SKM-1 treated with dmso at 0.1 percent for 144 hours (cell line): ENCODE results near the gene TBC1D22B.

Source experiments
- DNase-seq: peaks from one replicate; lab custom pipeline; 2025; ENCODE audit not compliant: unreplicated experiment; lab: John Stamatoyannopoulos, UW

The TBC1D22B gene

DNA sequence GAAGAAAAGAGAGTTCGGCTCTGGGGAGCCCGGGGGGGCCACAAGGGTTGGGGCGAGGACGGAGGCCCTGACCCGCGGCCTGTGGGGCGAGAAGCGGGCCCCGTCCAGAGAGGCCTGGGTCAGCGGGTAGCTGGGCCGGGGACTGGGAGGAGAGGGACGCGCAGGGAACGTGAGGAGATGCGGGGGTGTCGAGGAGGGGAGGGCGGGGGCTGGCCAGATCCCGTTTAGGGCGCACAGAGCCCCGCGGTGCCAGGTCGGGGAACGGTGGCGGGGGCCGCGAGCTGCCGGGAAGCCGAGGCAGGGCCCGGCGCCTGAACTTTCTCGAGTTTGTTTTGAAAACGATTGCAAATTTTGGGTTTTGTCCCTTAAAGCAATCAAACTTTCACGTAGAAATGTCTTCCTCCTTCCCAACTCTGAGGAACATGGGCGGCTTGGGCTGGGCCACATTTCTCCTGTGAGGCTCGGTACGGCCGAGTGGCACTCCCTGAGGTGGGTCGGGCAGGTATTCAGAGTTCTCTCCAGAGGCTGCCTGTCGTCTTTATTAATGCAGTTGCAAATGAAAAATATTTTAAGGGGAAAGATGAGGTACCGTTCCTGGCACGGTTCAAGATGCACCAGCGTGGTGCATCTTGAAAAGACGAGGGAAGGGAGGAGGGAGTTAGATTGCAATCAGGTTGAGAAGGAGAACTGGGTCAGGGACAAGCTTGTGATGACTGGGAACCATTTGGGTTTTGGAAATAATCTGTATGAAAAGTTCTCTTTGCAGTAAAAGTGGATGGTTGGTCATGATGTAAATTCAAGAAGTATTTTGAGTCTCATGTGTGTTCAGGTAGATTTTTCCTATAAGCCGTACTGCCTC lies 97.2 kb downstream of the TBC1D22B start:
- no peak for DNase-seq

- no peak for DNase-seq
Measured at GRCh38 chr6:37357288-37357687, 99.7 kb downstream of the TBC1D22B start.

DNA sequence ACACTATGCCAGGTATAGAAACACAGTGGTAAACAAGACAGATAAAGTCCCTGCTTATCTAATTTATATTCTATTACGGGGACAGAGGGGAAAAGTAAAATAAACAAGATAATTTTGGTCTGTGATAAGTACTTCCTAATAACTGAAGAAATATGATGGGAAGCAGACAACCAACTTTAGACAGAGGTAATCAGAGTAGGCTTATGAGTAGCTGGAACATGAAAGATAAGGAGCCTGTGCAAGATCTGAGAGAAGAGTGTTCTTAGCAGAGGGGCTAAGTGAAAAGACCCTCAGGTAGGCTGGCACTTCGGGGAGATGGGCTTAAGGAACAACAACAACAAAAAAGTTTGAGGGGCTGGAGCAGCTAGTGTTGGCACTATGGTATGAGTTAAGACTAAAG lies 100.3 kb downstream of the TBC1D22B start:
- DNase-seq = no peak

- no peak for DNase-seq
Measured at GRCh38 chr6:37359039-37359438, 101.5 kb downstream of the TBC1D22B start.

- DNase-seq = no peak
Measured at GRCh38 chr6:37362101-37362828, 104.7 kb downstream of the TBC1D22B start.

- no peak for DNase-seq
Measured at GRCh38 chr6:37365791-37366190, 108.2 kb downstream of the TBC1D22B start.

DNA sequence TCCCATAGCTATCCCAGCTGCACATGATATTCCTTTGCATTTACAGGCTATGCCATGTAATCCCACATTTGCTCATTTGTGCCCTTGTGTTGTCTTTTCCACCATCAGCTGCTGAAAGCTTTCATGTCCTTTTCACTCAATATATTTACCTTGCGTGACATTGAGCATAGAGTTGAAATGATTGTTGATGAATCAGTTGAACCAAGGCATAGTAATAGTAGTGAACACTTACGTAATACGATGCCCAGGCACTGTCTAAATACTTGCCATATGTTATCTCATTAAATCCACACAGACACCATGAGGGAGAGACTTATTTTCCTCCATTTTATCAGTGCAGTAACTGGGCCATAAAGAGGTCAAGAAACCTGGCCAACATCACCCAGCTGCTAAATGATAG lies 109.3 kb downstream of the TBC1D22B start:
- no peak for DNase-seq

DNA sequence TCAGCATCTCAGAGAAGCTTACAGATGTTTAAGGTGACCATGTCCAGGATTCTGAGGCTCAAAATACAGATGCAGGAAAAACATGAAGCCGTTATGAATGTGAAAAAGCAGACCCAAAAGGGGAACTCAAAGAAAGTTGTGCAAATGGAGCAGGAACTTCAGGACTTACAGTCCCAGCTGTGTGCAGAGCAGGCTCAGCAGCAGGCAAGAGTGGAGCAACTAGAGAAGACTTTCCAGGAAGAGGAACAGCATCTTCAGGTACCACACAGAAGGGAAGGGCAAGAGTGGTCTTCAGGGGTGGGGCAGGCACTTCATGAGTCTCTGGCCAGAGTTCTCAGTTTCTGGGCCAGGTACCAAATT lies 111.4 kb downstream of the TBC1D22B start:
- DNase-seq = peak; percentile 68

DNA sequence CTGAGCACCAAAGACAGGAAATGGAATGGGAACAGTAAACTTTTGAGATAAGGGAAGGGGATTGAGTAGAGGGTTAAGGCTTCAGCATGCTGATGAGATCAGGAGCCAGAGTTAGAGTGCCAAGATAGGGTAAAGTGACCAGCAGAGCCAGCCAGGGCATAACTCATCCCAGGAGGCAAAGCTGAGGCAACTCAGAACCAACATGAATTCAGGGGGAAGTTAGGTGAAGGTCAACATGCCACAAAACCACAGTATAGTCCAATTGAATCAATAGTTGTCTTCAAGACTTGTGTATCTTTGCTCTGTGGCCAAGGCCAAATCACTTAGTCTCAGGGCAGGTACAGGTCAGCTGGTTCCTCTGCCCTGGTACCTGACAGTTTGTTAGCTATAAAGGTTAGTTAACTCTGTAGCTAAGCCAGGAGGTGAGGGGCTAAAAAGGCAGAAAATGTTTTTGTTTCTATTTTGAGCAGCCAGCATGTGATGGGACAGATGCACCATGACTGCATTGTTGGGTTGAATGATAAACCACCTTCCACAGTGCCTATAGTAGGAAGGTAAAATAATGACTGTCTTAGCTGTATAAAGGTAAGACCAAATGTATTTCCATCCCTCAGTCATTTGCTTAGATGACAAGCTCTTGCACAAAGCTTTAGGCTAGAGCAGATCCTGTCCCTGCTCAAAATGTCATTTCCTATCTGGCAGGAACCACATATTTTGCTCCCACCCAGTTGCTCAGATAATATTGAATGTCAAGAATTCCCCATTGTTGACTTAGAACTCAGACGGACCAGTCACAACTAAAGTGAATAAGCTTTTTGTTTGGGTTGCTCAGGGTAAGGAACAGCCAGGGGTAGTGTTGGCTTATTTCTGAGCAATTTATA lies 112.0 kb downstream of the TBC1D22B start:
- peak; percentile 17 for DNase-seq

DNA sequence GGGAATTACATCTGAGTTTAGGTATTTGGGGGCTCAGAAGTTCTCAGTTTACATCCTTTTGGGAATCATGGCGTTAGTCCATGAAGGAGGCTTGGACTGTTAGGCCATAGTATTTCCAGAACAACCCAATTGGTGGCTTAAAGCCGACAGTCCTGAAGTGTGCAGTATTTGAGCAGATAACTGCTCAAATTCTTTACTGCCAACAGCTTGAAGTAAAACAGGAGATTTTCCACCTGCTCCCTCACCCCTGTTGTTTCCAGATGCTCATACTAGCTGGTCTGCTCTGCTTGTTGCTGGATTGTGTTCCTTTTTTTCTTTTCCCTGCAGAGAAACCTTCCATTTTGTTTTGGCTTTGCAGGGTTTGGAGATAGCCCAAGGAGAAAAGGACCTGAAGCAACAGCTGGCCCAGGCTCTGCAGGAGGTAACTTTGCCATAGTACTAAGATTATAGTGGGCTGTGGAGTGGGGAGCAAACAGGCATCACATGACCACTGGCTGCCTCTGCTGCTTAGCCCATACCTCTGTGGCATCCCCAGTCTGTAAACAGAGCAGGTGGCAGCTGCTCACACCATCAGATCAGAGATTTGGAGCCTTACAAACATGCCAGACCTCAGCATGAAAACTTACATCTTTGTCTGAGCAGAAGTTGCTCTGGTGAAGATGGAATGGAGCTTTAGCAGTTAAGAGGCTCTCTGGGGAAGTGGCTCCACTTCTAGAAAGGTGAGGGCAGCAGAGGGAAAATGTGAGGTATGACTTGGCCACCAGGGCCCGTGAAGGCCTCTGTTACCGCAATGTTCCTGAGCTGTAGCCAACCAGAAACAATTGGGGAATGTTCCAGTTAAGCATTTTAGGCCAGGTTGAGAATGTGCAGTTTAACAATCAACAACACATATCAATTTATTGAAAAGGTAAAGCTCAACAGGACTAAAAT lies 113.8 kb downstream of the TBC1D22B start:
- DNase-seq = no peak

DNA sequence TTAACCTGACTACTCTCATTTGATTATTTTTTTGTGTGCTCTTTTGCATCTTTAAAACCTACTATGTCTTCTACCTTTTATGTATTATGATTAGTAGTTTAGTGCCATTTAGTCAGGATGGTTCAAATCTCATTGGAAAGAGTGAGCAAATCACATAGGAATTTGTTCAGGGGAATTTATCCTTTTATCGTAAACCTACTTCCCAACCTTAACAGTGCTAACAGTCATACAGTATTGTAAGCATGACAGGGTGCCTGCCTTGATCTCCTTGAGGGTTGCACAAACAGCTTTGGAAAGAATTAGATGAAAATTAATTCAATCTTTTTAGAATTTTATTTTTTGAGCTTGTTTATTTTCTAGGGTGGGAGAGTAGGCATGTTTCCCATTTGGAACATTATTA lies 114.5 kb downstream of the TBC1D22B start:
- DNase-seq = no peak

- DNase-seq = no peak
Measured at GRCh38 chr6:37373822-37374471, 116.4 kb downstream of the TBC1D22B start.

- DNase-seq = no peak
Measured at GRCh38 chr6:37375376-37375775, 117.8 kb downstream of the TBC1D22B start.

- no peak for DNase-seq
Measured at GRCh38 chr6:37376078-37376743, 118.6 kb downstream of the TBC1D22B start.

DNA sequence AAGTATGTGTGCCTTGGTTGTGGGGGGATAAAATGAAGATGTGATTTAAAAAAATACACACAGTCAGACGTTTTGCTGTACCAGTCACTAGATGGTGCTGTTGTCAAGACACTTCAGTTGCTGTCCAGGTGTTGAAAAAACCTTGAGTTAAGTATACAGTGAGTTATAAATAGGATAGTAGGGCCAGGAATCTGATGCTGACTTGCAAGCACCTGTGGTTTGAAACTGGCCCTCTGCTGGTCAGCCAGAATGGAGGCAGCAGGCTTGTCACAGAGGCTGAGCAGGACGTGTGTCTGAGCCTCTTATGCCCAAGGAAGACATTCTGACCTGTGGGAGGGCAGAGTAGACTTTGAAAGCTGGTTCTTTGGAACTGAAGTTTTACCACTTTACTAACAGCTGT lies 124.0 kb downstream of the TBC1D22B start:
- peak; percentile 39 for DNase-seq
